GM19463 (cell line): ENCODE measurements around the gene PLA2G4B.

Experiments used
- ATAC-seq: cut with Tn5 transposase; IDR thresholded peaks from one replicate; pipeline ENCODE4 v1.9.1; 2021; ENCODE audit warnings: mild to moderate bottlenecking, moderate library complexity; ENCODE audit not compliant: unreplicated experiment

The PLA2G4B gene, protein sequence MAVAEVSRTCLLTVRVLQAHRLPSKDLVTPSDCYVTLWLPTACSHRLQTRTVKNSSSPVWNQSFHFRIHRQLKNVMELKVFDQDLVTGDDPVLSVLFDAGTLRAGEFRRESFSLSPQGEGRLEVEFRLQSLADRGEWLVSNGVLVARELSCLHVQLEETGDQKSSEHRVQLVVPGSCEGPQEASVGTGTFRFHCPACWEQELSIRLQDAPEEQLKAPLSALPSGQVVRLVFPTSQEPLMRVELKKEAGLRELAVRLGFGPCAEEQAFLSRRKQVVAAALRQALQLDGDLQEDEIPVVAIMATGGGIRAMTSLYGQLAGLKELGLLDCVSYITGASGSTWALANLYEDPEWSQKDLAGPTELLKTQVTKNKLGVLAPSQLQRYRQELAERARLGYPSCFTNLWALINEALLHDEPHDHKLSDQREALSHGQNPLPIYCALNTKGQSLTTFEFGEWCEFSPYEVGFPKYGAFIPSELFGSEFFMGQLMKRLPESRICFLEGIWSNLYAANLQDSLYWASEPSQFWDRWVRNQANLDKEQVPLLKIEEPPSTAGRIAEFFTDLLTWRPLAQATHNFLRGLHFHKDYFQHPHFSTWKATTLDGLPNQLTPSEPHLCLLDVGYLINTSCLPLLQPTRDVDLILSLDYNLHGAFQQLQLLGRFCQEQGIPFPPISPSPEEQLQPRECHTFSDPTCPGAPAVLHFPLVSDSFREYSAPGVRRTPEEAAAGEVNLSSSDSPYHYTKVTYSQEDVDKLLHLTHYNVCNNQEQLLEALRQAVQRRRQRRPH

DNA sequence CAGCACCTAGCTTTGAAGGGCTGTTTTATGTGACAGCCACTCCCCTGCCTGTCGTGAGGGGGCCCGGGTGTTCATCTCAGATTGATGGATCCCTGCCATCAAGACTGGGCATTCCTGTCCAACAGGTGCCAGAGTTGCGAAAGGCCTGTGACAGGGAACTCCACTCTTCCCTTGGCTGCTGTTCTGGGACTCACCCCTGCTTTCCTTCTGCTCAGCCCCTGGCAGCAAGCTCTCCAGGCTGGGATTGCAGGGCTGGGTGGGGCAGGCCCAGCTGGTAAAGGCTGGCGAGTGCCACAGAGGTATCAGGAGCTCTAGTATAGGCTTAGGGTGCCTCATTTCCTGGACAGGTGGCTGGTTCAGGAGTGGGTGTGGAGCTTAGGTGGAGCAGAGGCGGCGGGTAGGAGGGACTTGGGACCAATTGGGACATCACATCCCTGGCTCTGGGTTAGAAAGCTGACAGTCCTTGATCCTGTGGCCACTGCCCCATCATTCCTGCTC lies at the start of gene PLA2G4B:
Gene PLA2G4B (plus strand): TSS at position 448 of the 498 bp plus-strand sequence. CDS start 67 bp downstream, outside the sequence.
- no peak for ATAC-seq

DNA sequence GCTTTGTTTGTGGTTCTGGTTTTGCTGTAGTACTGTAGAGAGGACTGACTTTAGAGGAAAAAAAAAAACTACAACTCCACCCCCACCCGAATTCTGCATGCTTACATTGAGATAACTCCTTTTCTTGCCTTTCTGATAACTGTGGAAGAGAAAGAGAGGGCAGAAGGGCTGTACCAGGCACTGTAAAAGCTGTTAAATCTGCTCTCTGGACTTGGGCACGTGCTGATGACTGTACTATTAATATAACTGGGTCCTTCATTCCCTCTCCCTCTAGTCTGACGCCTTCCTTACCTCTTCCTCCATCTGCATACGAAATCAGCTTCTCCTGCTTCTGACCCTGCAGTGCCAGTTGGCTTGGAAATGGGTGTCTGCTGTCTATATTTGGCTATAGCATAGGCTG lies 49.4 kb upstream of the PLA2G4B start:
- ATAC-seq: no peak

DNA sequence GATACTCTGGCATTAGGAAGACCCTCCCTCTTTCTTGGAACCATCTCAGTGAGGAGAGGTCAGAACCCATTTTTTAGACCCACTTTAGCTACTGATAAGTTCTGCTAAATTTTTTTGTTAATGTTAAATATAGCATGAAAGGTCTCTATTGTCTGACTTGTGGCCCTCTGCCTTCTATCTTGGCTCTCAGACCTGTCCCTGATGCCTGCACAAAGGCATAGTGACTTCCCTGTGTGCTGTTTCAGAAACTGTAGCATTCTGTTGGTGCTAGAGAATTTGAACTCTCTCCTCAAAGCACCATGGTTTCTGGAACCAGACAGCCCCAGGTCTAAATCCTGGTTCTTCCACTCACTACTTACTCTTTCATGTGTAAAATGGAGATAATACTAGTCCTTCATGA lies 49.0 kb upstream of the PLA2G4B start:
- no peak for ATAC-seq

DNA sequence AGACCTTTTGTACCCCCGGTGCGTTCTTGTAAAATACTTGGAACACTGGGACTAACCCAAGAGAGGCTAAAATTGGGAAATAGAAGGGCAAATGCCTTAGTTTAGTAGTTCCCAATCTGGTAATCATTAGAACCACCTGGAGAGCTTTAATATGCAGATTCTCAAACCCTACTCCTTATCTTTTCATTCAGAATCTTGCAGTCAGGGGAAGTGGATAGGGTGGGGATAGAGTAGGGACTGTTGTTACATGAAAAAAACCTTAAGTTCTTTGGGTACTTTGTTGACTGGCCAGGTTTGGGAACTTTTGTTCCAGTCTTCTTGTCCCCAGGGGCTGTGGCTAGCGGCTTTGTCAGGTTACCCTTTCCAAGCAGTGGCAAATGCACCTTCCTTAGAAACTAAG lies 48.5 kb upstream of the PLA2G4B start:
- ATAC-seq: no peak

DNA sequence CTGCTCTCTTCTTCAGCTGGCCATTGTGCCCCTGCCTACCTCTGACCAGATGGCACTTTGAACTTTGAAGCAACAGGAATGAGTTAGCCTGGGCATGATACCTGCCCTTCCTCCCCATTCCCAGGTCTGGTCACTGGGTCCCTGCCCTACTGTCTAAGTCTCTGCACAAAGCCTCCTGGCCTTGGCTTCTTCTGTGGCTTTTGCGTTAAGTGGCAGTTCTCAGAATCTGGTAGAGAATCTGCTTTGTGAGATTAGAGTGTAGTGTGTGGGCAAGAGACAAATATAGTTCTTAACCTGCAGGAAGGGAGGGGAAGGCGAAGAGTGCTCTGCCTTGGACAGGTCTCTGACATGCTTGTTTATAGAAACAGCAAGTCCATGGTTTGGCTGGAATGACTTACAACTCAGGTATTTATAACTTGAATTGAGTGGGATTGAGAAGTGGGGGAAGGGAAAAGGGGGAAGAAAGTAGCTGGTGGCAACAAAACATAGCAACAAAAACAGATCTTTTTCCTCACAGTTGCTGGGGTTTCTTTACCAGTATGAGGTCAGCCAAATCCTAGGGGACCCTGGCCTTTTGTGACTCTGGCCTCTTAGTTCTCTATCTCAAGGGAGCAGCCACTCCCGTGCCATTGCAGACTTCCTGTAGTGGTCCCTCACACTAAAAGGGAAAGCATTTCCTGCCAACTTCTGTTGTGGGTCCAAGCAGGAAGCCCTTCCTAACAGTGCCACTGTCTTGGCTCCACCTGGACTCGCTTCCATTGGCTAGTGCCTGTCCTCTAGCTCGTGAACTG lies 47.7 kb upstream of the PLA2G4B start:
- ATAC-seq: no peak

DNA sequence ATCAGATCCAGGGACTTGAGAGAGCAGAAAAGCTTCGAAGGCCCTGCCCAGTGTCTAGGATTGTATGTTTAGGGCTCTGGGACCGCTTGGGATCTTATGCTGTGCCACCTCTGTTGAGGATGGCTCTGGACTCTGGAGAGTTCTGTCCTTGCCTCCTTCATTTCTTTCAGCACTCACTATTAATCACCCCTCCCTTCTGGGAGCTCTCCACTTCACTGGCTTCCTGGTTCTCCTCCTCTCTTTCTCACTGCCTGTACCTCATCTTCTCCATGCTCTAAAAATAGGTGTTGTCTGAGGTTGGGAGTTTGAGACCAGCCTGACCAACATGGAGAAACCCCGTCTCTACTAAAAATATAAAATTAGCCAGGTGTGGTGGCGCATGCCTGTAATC lies 47.1 kb upstream of the PLA2G4B start:
- no peak for ATAC-seq

DNA sequence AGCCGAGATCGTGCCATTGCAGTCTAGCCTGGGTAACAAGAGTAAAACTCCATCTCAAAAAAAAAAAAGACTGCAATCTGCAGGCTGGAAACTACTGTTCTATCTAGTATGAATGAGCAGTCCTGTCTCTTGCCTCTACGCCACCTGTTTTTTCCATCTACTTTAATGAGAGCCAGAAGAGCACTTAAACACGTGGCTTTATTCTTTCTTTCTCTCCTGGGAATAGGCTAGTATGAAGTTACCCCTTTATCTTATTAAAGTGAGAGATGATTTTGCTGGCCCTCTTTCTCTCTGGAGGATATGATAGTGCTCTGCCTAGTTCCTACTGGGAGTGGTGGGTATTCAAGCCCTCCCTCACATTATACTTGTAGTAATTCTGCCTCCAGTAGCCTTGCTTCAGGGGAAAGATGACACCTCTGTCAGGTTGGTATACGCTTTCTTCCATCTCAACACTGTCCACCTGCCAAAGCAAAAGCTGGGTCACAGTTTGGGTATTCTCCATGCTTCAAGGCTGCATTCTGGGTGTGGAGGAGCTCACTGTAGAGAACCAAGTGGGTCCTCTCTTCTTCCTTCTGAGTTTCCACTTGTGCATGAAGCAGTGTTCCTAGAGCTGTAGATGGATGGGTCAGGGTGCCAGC lies 46.5 kb upstream of the PLA2G4B start:
- ATAC-seq: no peak

DNA sequence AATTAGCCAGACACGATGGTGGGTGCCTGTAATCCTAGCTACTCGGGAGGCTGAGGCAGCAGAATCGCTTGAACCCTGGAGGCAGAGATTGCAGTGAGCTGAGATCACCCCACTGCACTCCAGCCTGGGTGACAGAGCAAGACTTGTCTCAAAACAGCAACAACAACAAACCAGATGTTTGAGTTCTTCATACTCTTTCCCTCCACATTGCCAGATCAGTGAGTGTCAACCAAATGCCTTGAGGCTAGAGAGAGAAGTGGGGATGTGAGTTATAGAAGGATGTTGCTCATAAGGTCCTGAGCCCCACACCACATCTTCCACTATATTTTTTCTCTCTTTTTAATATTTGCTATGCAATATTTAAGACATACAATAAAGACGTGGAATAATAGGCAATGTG lies 44.6 kb upstream of the PLA2G4B start:
- ATAC-seq: no peak

DNA sequence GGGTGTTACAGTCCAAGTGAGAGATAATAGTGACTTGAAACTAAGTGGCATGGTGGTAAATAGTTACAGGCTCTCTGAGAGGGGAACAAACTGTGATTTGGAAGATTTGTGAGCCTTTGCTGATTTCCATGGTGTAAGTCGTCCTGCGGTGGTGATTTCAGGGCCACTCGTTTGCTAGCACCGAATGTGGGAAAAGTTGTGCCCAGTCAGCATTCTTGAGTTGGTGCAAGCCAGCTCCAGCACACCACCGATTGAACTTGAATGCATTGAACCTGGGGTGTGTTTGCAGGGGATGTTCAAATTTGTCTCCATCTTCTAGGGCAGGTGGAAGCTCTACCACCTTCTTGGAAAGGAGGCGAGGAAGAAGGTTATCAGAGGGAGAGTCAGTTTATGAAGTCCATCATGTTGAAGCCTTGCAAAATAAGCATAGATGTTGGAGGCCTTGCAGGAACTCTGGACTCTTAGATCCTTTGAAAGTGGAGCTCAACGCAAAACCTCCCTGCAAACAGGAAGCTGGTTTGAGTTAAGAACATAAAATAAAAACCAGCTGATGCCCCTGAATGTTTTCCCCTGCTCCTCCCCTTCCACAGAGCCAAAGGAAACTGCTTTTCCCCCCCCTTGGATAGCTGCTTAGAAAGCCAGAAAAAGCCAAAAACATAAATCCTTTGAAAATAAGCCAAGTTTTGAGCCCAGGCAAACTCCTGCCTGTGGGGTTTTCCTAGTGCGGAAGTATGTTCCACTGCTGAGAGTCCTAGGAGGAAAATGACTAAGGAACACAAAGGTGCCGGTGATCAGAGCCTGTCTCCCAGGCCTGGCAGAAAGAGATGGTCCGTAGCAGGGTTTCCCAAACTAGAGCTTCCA lies 42.4 kb upstream of the PLA2G4B start:
- no peak for ATAC-seq

DNA sequence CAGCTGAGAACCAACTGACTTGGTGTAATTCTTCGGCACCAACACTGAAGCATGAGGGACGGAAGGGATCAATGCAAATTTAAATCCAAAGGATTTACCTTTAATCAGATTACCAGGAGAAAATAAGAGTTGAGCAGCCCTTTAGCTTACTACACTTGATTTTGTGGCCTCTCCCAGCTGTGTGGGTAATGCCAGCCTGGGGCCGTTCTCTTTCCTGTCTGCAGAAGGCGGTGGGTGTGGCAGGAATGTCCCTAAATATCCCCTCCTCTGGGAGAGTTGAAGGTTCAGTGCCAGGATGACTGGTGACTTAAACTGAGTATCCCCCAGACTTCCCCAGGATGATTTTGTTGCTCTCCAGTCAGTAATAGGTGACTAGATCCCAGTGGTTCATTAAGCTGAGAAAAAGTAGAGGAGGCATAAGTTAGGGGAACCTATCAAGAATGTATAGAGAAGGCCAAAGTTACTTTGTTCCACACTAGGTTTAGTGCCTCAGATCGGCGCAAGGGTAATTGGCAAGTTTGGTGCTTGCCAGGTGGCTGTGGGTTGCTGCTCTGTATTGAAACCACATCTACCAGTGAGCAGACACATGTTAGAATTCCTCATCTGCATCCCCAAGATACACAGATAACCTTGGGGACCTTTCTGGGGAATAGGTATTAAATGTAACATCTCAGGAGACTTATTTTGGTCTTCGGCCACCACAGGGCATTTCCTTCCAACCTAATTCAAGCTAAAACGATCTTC lies 41.3 kb upstream of the PLA2G4B start:
- no peak for ATAC-seq

DNA sequence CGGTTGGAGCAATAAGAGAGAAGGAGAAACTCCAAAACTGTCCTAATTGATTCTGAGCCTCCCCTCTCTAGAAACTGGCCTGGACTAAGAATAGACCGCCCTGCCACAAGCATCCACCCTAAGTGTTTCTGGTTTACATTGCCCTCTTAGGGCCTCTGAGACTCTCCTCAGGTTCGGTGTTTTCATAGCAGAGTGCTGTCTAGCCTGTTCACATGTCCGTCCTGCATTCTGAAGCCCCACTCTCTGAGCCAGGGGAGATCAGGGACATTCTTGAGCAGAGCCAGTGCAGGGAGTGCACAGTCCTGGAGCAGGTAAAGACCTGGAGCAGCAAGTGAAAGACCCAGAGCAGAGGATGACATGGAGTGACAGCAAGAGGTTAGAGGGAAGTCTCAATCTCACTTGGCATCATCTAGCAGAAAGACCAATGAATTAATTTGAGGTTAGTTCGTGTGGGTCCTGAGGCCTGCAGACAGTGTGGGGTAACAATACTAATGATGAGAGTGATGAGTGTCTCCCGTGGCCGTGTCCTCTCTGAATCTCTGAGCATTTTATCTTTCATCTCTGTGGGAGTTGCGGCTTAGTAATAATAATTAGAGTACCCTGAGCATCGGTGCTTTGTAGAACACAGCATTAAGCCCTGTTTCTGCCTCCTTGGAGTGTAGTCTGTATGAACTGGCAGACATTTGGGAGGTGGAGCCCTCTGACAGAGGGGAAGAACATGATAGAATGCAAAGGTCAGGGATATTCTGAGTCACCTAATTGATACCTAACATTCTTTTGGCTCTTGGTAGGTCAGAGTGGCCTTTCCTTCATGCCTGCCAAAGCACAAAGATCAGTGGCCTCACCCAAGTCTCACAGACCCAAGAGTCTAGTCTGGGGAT lies 39.8 kb upstream of the PLA2G4B start:
- peak; percentile 41 for ATAC-seq

DNA sequence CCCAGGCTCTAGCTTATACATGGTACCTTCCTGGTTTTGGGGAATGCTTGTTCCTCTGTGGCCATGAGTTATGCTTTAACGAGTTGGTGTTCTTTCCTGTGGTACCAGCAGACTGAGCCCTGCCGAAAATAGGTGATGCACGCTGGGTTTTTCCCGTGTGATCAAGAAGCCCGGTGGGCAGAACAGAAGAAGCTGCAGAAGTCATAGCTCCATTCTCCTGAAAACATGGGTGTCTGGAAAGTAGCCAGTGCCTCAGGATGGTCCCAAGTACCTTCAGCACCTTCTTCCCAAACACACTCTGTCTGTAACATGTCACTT lies 39.2 kb upstream of the PLA2G4B start:
- peak; percentile 45 for ATAC-seq

DNA sequence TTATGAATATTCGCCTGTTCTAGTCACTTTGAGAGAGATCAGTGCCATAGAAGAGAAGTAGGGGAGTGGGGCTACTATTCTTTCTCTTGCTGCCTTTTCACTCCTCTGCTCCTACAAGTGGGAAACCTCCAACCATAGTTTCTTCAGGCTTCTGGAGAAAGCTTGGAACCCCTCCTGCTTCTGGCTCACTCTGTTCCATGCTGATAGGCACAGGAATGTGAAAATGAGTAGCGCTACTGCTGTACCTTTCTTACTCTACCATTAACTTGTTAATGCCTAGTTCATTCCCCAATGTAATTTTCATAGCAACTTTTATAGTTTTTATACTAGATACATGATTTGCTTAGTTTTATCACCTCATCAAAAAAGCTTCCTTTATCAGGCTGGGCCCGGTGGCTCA lies 37.5 kb upstream of the PLA2G4B start:
- no peak for ATAC-seq

DNA sequence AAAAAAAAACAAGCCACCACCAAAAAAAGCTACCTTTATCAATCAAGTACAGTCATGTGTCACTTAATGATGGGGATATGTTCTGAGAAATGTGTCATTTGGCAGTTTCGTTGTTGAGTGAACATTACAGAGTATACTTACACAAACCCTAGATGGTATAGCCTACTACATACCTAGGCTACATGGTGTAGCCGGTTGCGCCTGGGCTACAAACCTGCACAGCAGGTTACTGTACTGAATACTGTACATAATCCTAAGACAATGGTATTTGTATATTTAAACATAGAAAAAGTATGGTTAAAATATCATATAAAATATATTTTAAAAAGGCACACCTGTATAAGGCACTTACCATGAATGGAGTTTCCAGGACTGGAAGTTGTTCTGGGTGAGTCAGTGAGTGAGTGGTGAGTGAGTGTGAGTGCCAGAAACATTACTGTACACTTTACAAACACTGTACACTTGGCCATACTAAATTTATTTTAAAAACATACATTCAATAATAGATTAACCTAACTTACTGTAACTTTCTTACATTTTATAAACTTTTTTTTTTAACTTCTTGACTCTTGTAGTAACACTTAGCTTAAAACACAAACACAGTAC lies 36.7 kb upstream of the PLA2G4B start:
- no peak for ATAC-seq

DNA sequence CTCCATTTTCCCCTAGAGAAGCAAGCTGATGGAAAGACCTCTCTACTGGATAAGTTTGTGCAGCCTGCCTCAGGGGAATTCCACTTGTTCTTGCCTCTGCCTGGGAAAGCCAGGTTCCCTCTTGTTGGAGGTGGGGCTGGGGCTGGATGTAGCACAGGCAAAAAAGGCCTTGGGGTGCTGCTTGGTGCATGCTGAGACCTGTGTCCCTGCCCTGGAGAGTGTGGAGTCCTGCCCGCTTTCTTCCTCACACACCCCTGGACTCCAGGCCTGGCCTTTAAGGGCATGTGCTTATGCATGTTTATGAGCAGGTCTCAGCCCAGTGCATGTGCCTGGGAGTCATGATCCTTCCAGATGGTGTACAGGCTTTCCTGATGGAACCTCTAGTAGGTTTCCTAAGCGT lies 34.3 kb upstream of the PLA2G4B start:
- no peak for ATAC-seq

DNA sequence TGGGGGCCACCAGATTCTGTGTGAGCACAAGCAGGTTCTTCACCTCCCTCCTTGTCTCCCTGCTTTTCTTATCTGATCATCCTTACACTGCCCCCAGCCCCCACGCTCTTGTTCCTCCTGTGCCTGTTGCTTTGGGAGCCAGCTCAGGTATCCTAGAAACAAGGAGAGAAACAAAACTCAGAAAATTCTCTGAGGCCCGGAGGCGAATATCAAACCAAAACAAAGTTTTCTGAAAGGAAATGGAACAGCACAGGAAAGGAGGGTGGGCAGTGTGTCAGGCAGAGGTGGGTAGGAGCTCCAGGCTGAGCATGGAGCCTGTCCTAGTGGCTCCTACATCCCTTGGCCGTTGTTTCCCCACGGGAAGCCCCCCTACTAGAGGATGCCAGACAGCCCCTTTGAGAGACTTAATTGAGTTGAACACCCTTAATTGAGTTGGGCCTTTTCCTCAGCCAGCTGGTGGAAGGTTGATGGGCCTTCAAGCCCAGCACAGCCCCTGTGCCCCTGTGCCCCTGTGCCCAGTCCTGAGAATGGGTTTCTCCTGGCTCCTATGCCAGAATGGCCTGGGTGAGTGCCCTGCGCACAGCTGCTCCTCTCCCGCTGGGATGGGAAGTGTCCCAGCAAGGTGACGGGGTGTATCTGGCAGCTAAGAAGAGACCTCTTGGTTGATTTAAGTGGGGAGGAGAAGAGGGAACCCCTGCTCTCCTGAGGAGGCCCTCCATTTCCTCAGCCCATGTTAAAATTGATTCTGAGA lies 33.6 kb upstream of the PLA2G4B start:
- no peak for ATAC-seq

DNA sequence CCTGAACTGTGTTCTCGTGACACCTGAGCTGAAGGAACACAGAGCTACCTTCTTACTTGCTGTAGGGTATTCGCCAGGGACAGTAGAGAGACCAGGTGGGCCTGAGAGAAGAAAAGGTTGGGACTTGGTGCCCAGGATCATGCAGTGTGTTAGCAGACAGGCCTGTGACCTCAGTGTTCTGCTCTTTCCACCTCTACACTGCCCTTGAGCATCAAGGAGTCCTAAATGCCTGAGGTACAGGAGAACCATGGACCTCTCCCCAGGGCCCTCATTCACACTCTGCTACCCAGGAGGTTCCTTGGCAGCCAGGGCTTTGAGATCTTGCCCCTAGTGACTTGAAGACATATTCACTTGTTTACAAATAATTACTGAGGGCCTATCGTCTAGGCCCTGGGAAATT lies 32.9 kb upstream of the PLA2G4B start:
- no peak for ATAC-seq
